GM12875 (cell line): ENCODE measurements around the gene CTNND2.
"Not testable (repeated sequence)": the region's sequence is repeated elsewhere in the genome, so short reads cannot be mapped to it uniquely, and the experiment has no call there.

Experiments used
- H3K4me3 ChIP-seq: one replicate; pipeline ENCODE4 v1.5.1; 2011; ENCODE audit warnings: low read depth, low read length, control low read depth
- TF ChIP-seq, protein P1 (sequence below): IDR thresholded peaks from 2 replicates; pipeline ENCODE4 v1.5.1; 2011; ENCODE audit warnings: low read depth, mild to moderate bottlenecking, control low read depth, inconsistent platforms, low read length, moderate library complexity, borderline replicate concordance; ENCODE audit not compliant: insufficient read depth

The CTNND2 gene

DNA sequence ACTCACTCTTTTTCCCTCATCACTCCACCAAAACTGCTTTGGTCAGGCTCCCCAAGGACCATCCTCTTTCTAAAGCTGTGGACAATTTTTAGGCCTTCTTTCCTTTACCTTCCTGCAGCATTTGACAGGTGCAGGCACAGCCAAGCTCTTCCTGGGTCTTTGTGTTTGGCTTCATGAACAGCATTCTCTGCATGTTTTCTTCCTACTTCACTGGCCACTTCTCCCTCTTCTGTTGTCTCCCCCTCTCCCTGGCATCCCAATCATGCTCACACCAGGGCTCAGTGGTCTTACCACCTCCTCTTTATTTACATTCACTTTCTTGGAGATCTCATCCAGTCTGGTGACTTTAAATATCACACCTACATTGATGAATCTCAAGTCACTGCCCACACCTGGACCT, 51.1 kb downstream of the CTNND2 start:
- H3K4me3 ChIP-seq, result no peak overlapping the region
- TF ChIP-seq, protein P1, sequence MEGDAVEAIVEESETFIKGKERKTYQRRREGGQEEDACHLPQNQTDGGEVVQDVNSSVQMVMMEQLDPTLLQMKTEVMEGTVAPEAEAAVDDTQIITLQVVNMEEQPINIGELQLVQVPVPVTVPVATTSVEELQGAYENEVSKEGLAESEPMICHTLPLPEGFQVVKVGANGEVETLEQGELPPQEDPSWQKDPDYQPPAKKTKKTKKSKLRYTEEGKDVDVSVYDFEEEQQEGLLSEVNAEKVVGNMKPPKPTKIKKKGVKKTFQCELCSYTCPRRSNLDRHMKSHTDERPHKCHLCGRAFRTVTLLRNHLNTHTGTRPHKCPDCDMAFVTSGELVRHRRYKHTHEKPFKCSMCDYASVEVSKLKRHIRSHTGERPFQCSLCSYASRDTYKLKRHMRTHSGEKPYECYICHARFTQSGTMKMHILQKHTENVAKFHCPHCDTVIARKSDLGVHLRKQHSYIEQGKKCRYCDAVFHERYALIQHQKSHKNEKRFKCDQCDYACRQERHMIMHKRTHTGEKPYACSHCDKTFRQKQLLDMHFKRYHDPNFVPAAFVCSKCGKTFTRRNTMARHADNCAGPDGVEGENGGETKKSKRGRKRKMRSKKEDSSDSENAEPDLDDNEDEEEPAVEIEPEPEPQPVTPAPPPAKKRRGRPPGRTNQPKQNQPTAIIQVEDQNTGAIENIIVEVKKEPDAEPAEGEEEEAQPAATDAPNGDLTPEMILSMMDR, result no peak

DNA sequence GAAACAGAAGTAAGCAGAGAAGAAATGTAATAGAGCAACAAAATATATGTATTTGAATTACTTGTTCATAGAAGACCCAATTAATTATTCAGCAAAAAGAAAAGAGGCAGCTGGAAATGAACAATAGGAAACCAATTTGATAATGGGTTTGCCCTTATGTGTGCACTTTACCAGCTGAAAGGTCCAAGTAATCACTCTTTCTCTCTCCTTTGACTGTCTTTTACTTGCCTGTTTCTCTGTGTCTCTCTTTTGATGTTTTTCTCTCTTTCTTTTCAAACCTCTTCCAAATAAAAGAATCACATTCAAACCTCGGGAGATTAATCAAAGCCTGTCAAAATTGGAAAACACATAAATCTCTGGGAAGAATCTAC, 51.5 kb downstream of the CTNND2 start:
- TF ChIP-seq, protein P1, result no peak

DNA sequence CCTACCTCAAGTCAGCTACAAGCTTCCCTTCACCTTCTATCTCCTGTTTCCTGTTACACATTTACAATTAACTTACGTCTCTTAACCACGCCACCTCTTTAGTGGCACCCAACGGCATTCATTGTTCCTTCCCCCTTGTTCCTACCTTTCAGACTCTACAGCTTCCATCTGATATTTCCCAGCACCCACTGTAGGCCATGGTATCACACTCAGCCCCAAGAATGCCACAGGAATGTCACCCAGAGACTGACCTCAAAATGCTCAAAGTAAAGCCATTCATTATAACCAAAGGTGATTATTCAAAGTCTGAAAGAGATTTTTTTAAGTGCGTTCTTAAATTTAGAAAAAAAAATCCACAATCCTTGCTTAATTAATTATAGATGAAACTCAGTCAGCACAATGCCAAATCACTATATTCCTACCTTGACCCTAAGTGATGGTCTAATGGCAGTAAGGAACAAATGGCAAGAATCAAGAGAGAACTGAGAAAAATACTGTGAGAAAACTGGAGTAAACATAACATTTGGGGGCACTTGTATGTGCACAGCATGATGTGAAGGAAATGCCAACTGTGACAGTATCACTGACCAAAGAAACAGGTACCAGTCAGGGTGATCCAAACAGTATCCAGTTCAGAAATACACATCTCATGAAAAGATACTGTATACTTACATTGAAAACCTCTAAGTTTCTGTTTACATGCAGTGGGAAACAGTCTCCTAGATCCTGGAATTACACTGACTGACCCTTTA, 52.1 kb downstream of the CTNND2 start:
- TF ChIP-seq, protein P1, result no peak
- H3K4me3 ChIP-seq, result no peak overlapping the region

More for the DNA sequence above, 51.5 kb downstream of the CTNND2 start:
- H3K4me3 ChIP-seq, result no peak overlapping the region

DNA sequence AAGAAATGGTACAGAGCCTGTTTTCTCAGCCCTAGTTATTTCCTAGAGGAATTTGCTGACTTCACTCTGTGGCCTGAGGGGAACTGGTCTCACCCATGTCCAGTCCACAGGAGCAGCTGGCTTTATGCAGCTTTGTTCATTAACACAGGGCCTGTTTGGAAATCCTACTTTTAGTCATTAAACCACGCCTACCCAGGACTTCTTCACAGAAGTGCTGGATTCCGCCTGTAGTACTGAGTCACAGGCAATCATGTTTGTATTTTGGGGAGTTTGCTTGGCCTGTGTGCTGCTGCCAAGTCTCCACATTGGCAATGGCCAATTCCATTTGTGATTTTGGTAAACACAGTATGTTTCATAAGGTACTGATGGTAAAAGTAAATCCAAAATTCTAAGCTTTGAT, 52.8 kb downstream of the CTNND2 start:
- TF ChIP-seq, protein P1, result no peak
- no peak overlapping the region for H3K4me3 ChIP-seq

DNA sequence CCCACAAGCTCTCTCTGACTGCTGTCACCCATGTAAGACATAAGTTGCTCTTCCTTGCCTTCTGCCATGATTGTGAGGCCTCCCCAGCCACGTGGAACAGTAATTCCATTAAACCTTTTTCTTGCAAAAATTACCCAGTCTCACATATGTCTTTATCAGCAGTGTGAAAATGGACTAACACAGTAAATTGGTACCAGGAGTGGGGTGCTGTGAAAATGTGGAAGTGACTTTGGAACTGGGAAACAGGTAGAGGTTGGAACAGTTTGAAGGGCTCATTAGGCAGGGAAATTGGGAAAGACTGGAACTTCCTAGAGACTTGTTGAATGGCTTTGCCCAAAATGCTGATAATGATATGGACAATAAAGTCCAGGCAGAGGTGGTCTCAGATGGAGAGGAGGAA, 75.7 kb downstream of the CTNND2 start:
- not testable (repeated sequence) for H3K4me3 ChIP-seq

DNA sequence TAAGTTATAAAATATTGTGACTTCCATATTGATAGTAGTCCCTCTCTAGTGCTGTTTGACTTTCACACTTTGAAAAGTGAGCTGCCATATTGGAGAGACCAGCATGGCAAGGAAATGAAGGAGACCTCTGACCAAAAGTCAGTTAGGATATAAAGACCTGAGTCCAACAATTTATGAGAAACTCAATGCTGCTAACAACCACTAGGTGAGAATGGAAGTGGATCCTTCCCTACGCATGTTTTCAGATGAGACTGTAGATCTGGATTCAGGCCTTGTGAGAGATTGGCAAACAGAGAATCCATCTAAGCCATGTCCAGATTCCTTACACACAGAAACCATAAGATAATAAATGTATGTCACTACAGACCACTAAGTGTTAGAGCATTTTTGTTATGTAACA, 81.6 kb downstream of the CTNND2 start:
- H3K4me3 ChIP-seq, result no peak overlapping the region
- TF ChIP-seq, protein P1, result no peak

DNA sequence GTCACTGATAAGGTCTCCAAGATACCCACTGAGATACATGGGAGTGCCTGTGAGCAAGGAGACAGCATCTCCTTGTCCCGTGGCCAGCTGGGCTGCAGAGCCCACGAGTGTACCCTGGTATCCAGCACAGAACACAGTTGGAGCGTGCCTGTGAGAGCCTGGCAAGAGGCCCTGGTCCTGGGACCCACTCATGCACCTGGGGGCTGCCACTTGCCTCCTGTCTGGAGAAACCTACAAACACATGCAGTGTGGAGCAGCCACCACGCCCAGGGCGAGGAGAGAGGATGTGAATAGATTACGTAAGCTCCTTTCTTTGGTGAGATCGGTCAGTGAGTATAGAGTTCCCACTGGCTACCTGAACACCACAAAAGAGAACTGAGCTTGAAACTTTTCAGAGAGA, 88.3 kb downstream of the CTNND2 start:
- TF ChIP-seq, protein P1, result no peak
- no peak overlapping the region for H3K4me3 ChIP-seq

DNA sequence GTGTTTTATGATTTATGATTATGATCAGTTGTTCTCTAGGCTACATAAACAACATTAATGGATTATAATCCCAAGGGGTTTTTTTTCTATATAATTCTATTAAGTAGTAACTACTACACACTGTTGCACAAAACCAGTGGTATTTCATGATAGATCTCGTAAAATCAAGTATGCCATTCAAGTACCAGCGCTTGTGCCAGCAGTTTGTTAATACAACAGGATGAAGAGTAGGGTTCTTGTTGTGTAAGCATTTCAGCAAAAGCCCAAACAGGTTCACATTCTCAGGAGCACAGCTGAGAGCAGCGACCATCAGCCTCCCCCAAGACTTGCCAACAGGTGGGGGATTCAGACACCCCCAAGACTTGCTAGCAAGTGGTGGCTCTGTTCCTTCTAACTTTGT, 88.8 kb downstream of the CTNND2 start:
- no peak overlapping the region for H3K4me3 ChIP-seq
- TF ChIP-seq, protein P1, result no peak
